ENCODE measurements around the gene SRRM3.

GRCh38 chr7:76151932-76152331, 49.8 kb upstream of the SRRM3 start:
- TF ChIP-seq EP300 (IDR thresholded peaks at IDR 0.05) (no peak), CTCF (IDR thresholded peaks at IDR 0.05) (no peak), POLR2A (IDR thresholded peaks at IDR 0.05) (no peak)

Data from tibial nerve (tissue), 4 donors.